ENCODE measurements around the gene CHD6. TPM values are rescaled to one million over a fixed set of nuclear protein-coding genes. Genes with fewer than 3 reads are reported as not detected.

The CHD6 gene
- total and polyA plus RNA-seq, 2 of the 13 experiments (the other 11 are each of a cell fraction or from before 2014, with no cell fraction given), result 14.4 to 52.0 TPM

DNA sequence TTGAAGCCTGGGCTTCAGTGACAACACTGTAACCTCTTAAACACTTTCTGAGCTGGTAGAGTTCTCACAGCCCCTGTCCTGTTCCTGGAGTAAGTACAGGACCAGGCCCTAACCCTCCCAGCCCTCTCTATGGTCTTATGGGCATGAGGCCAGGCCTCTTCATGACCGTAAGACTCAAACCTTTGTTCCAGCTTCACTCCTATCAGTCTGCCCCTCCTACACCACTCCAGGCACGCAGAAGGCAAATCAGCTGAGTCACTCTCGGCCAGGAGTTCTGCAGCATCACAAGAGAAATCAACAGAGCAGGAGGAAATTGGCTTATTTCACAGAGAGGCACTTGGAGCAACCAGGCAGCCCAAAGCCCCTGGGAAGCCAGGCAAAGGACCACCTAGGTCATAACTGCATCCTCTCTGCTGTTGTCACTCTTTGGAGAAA lies 25.3 kb upstream of the CHD6 start (continued):
- no peak for TF ChIP-seq ZNF704 (CRISPR knock-in tag; IDR thresholded peaks at IDR 0.05; ENCODE audit: borderline replicate concordance)
- peak; percentile 52; the same call in 1 of the 2 replicates for TF ChIP-seq JUND (CRISPR knock-in tag; IDR thresholded peaks at IDR 0.05)
- TF ChIP-seq, protein P1, sequence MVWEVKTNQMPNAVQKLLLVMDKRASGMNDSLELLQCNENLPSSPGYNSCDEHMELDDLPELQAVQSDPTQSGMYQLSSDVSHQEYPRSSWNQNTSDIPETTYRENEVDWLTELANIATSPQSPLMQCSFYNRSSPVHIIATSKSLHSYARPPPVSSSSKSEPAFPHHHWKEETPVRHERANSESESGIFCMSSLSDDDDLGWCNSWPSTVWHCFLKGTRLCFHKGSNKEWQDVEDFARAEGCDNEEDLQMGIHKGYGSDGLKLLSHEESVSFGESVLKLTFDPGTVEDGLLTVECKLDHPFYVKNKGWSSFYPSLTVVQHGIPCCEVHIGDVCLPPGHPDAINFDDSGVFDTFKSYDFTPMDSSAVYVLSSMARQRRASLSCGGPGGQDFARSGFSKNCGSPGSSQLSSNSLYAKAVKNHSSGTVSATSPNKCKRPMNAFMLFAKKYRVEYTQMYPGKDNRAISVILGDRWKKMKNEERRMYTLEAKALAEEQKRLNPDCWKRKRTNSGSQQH (CRISPR knock-in tag; IDR thresholded peaks at IDR 0.05; ENCODE audit: low read depth), result peak; percentile 79; the same call in 1 of the 2 replicates
- no peak for TF ChIP-seq ZFP41 (CRISPR knock-in tag; IDR thresholded peaks at IDR 0.05; ENCODE audit: borderline replicate concordance)
- TF ChIP-seq ZNF816 (CRISPR knock-in tag; IDR thresholded peaks at IDR 0.05; ENCODE audit: borderline replicate concordance), result no peak
- TF ChIP-seq PHF21A (CRISPR knock-in tag; IDR thresholded peaks at IDR 0.05), result no peak
- TF ChIP-seq ZNF792 (CRISPR knock-in tag; IDR thresholded peaks at IDR 0.05), result 0 out of 2 replicates have a peak, but pooled peaks have one; percentile 48
- no peak for TF ChIP-seq SKIL (CRISPR knock-in tag; IDR thresholded peaks at IDR 0.05; ENCODE audit: borderline replicate concordance)
- TF ChIP-seq ZNF33A (CRISPR knock-in tag; IDR thresholded peaks at IDR 0.05; ENCODE audit: borderline replicate concordance), result peak; percentile 31; the same call in 1 of the 2 replicates
- peak; percentile 17; the same call in 1 of the 2 replicates for TF ChIP-seq FOXO1 (CRISPR knock-in tag; IDR thresholded peaks at IDR 0.05)
- 0 out of 2 replicates have a peak, but pooled peaks have one; percentile 38 for TF ChIP-seq ZNF747 (CRISPR knock-in tag; IDR thresholded peaks at IDR 0.05; ENCODE audit: borderline replicate concordance)
- TF ChIP-seq THAP11 (CRISPR knock-in tag; IDR thresholded peaks at IDR 0.05), result peak; percentile 19; the same call in 1 of the 2 replicates
- TF ChIP-seq HMG20A (CRISPR knock-in tag; IDR thresholded peaks at IDR 0.05; ENCODE audit: borderline replicate concordance), result peak; percentile 41; the same call in 1 of the 2 replicates
- no peak for TF ChIP-seq PHF8 (CRISPR knock-in tag; IDR thresholded peaks at IDR 0.05)
- no peak for TF ChIP-seq ZNF839 (CRISPR knock-in tag; IDR thresholded peaks at IDR 0.05; ENCODE audit: borderline replicate concordance)
- no peak for TF ChIP-seq STAG1 (CRISPR knock-in tag; IDR thresholded peaks at IDR 0.05)
- TF ChIP-seq SP1 (IDR thresholded peaks at IDR 0.05), result no peak
- TF ChIP-seq SP1 (CRISPR knock-in tag; IDR thresholded peaks at IDR 0.05), result peak; percentile 44; the same call in 1 of the 2 replicates
- no peak for TF ChIP-seq JDP2 (CRISPR knock-in tag; IDR thresholded peaks at IDR 0.05; ENCODE audit: borderline replicate concordance)
- no peak for TF ChIP-seq SIX4 (CRISPR knock-in tag; IDR thresholded peaks at IDR 0.05)
- TF ChIP-seq SOX5 (CRISPR knock-in tag; IDR thresholded peaks at IDR 0.05; ENCODE audit: borderline replicate concordance), result peak; percentile 72; the same call in 1 of the 2 replicates
- TF ChIP-seq RFXAP (CRISPR knock-in tag; IDR thresholded peaks at IDR 0.05; ENCODE audit: borderline replicate concordance), result 0 out of 2 replicates have a peak, but pooled peaks have one; percentile 16
- peak in 1 of 2 experiments; percentile 29; a peak in 1 of 4 replicates for TF ChIP-seq KLF16 (CRISPR knock-in tag; IDR thresholded peaks at IDR 0.05)
- no peak for TF ChIP-seq TEAD2 (CRISPR knock-in tag; IDR thresholded peaks at IDR 0.05)
- no peak for TF ChIP-seq ZNF678 (CRISPR knock-in tag; IDR thresholded peaks at IDR 0.05)
- TF ChIP-seq SSRP1 (CRISPR knock-in tag; IDR thresholded peaks at IDR 0.05), result 0 out of 2 replicates have a peak, but pooled peaks have one; percentile 44
- TF ChIP-seq NFKBIZ (CRISPR knock-in tag; IDR thresholded peaks at IDR 0.05), result 0 out of 2 replicates have a peak, but pooled peaks have one; percentile 59

All from HepG2 (cell line).